ENCODE data around the gene OR10H2.

DNA sequence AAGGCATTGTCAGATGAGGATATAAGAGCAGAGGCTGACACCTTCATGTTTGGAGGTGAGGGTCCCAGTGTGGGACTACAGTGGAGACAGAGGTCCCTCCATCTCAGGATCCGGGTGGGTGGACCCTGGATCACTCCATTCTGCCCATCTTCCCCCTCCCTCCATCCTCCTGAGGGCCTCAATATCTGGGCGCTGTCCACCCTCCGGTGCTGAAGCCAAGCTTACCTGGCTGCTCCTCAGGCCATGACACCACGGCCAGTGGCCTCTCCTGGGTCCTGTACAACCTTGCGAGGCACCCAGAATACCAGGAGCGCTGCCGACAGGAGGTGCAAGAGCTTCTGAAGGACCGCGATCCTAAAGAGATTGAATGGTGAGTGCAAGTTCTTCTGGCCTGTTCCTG lies 43.0 kb upstream of the OR10H2 start:
- TF ChIP-seq POLR2AphosphoS5 (IDR thresholded peaks at IDR 0.05; ENCODE audit: low read depth, low read length) = no peak
- TF ChIP-seq, protein P1, sequence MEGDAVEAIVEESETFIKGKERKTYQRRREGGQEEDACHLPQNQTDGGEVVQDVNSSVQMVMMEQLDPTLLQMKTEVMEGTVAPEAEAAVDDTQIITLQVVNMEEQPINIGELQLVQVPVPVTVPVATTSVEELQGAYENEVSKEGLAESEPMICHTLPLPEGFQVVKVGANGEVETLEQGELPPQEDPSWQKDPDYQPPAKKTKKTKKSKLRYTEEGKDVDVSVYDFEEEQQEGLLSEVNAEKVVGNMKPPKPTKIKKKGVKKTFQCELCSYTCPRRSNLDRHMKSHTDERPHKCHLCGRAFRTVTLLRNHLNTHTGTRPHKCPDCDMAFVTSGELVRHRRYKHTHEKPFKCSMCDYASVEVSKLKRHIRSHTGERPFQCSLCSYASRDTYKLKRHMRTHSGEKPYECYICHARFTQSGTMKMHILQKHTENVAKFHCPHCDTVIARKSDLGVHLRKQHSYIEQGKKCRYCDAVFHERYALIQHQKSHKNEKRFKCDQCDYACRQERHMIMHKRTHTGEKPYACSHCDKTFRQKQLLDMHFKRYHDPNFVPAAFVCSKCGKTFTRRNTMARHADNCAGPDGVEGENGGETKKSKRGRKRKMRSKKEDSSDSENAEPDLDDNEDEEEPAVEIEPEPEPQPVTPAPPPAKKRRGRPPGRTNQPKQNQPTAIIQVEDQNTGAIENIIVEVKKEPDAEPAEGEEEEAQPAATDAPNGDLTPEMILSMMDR (IDR thresholded peaks at IDR 0.05) = no peak
